Astrocyte of the spinal cord (primary cell): ENCODE measurements around the gene MRPS14.

Experiments used
- DNase-seq: peaks from one replicate; pipeline ENCODE4 v3.0.0; 2011; ENCODE audit warnings: low read depth, low spot score
- H3K4me3 ChIP-seq: 2 replicates; pipeline ENCODE4 v1.5.1; 2011; ENCODE audit warnings: low read depth, mild to moderate bottlenecking, low read length, moderate library complexity
- CTCF ChIP-seq: IDR thresholded peaks from 2 replicates; pipeline ENCODE4 v1.5.1; 2012; ENCODE audit warnings: low read depth, mild to moderate bottlenecking, low read length, inconsistent platforms
- in situ Hi-C: cut with HindIII; loops from 2 replicates; pipeline ENCODE4 v1.10.0; 2017; ENCODE audit warnings: low sequenced_read_pairs

MRPS14 gene

GRCh38 chr1:174998569-174999215 is 24.5 kb downstream of the MRPS14 start:
- DNase-seq: peak; percentile 63
- in situ Hi-C loops: no loop called here

GRCh38 chr1:174997041-174997440 is 26.2 kb downstream of the MRPS14 start:
- in situ Hi-C loops: no loop called here
- TF ChIP-seq CTCF: no peak
- DNase-seq: no peak
- no peak overlapping the region for H3K4me3 ChIP-seq

More at GRCh38 chr1:174998569-174999215, 24.5 kb downstream of the MRPS14 start:
- H3K4me3 ChIP-seq: peak overlapping the region; percentile 62
- peak; percentile 78 for TF ChIP-seq CTCF

- DNase-seq: peak; percentile 24
- TF ChIP-seq CTCF: no peak
- in situ Hi-C loops: no loop called here
- H3K4me3 ChIP-seq: no peak overlapping the region
Observed at GRCh38 chr1:174996476-174996875, 26.7 kb downstream of the MRPS14 start.

- no peak for TF ChIP-seq CTCF
- peak; percentile 16 for DNase-seq
Observed at GRCh38 chr1:174995916-174996315, 27.3 kb downstream of the MRPS14 start.

GRCh38 chr1:174995121-174995520 is 28.1 kb downstream of the MRPS14 start:
- no peak for TF ChIP-seq CTCF
- H3K4me3 ChIP-seq: no peak overlapping the region
- DNase-seq: no peak
- in situ Hi-C loops: no loop called here

More at GRCh38 chr1:174995916-174996315, 27.3 kb downstream of the MRPS14 start:
- in situ Hi-C loops: no loop called here
- no peak overlapping the region for H3K4me3 ChIP-seq

GRCh38 chr1:174991473-174991872 is 31.8 kb downstream of the MRPS14 start:
- no peak overlapping the region for H3K4me3 ChIP-seq
- TF ChIP-seq CTCF: no peak
- in situ Hi-C loops: no loop called here
- DNase-seq: no peak
